Right forelimb (tissue), 1 donor: ENCODE measurements around the gene PKM.
"Not testable (repeated sequence)": the region's sequence is repeated elsewhere in the genome, so short reads cannot be mapped to it uniquely, and the experiment has no call there.

Source experiments
- DNase-seq: peaks from one replicate; pipeline ENCODE4 v3.0.0-alpha.2; 2018

Gene PKM

DNA sequence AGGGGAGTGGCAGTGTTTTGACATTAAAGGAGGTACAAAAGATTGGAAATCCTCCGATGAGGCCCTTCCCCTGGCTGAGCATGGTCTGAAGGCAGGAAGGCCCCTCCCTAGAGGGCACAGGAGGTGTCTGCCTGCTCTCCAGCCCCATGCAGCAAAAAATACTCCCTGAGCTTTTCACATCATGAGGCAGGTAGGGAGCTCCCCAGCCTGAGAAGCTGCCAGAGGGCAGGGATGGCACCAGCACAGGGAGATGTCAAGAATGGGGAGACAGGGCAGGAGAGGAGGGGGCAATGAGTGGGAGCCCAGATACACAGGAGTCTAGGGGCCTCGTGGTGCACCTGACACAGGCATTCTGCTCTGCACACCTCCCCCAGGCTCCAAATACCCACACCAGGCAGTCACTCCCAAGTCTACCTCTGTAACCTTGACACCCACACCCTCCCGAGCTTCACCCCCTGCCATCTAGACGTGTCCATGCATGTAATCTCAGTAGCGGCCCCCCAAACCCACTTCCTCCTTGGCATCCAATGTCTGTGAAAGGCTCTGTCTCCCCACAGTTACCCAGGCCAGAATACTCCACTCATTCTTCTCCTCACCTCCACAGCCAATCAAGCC is 56.3 kb downstream of the PKM start:
- DNase-seq = no peak

DNA sequence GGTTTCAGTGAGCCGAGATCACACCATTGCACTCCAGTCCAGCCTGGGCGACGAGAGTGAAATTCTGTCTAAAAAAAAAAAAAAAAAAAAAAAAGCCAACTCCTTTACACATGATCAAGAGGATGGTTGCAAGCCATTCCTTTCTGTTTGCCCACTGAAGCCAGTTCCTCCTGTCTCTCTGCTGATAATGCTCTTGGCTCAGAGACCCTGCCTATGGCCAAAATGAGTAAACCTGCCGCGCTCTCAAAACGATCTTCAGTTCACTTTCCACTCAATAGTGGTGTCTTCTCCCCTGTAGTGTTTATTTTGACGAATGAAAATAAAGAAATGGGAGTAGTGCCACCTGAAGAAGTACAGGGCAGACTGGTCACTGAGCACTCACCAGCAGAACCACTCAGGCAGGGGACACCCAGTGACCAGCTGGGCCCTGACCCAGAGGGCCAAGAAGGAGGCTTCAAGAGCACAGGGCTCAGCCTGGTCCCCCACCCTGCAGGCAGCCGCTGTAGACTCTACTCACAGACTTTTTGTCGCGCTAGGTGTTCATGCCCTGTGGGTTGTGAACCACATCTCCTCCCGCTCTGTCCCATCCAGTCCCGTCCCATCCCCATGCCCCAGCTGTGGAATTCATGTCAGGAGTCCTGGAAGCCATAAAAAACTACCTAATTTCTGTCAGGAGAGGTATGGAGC is 57.0 kb downstream of the PKM start:
- no peak for DNase-seq

DNA sequence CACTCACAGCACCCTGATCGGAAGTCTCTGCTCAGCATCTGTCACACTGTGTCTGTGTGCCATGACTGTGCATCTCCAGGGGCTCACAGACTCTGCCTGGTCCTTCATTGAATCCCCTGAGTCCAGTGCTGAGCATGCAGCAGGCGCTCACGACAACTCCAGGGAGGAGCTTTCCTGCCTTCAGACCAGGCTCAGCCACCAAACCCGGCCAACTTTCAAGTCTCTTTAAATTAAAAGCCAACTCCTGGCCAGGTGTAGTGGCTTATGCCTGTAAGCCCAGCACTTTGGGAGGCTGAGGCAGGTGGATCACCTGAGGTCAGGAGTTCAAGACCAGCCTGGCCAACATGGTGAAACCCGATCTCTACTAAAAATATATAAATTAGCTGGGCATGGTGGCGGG is 57.6 kb downstream of the PKM start:
- no peak for DNase-seq

DNA sequence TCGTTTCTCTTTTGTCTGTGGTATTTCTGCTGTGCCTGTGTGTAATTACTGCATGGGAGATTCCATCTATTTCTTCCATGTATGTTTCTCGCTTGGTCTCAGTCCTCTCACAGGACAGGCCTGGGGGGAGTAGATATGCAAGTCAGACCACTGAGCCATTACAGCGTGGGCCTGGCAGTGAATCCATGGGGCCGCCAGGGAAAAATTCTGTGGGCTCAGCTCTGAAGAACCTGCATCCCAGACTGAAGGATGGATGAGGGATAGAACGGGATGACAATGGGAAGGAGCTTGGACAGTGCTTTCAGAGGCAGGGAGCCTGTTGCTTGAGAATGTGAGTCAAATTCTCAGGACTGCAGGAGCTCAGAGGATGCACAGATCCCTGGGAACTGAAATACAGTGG is 58.2 kb downstream of the PKM start:
- DNase-seq = no peak

DNA sequence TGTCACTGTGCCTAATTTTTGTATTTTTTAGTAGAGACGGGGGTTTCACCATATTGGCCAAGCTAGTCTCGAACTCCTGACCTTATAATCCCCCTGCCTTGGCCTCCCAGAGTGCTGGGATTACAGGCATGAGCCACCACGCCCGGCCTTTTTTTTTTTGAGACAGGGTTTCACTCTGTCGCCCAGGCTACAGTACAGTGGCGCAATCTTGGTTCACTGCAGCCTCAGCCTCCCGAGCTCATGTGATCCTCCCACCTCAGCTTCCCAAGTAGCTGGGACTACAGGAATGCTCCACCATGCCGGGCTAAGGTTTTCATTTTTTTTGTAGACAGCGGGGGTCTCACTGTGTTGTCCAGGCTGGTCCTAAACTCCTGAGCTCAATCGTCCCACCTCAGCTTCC is 59.0 kb downstream of the PKM start:
- DNase-seq = not testable (repeated sequence)

DNA sequence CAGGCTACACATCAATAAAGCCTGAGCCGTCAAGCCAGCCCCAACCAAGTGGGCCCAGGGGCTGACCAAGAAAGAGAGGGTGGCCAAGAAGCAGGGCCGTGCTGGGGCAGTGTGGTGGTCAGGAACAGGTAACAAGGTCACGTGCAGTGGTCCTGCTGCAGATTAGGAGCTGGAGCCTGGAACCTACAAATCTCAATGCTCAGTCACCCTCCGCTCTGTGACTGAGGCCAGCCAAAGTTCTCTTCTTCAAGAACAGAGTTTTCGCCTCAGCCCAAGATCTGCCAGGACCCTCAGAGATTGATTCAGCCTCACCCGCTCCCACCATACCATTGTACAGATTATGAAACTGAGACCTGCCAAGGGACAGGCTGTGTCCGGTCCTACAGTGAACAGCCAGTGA is 60.3 kb downstream of the PKM start:
- no peak for DNase-seq

DNA sequence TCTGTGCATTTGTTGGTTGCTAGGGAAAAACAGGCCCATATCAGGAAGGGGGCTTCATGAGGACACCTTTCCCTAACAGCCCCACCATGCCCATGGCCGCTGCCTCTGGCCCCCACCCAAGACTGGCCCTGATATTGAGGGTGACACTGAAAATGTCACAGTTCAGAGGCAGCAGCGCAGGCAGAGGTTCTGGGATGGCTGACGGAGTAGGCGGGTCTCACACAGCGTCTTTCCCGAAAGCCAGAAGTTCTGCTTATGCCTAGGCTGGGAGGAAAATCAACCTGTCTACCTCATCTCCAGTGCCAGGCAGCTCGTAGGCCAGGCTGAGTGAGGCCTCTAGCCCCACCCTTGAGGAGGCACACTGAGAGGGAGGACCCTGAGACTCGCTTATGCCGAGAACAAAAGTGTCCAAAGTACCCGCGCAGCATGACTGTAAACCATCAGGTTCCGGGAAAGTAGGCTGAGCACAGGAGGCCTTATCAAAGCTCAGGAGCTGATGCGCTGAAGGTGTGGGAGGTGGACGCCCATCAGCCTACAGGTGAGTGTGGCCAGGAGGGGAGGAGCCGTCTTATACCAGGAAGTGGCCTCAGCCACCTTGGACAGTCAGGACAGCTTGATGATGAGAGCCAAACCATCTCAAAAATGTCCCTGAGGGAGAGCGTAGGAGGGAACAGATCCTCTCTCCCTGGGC is 60.9 kb downstream of the PKM start:
- DNase-seq = no peak

DNA sequence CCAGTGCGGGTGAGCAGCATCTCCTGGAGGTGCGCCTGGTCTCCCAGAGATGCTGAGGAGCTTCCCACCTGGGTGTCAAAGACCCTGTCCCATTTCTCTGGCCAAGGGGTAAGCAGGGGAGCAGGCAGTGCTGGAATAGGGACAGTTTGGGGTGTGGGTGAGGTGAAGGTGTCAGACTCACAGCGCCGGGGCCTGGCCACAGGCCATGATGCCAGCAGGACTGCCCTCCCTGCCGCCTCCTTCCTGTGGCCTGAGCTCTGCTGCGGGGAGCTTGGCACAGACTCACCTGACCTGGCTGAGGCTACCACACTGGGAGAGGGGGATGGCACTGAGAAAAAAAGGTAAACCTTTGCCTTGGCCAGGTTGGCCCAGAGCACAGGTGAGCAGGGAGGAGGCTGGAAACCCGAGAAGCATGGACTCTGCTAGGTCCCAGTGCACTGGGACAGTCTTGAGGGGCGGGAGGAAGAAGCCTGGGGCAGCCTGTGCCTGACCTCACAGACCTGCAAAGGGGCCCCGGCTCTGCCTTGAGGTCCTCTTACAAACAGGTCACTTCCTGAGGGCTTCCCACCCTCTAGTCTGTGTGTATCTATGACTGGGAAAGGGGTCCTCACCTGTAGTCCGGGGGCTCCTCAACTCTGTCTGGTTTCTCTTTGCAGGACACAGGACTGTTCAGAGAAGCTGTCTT is 61.6 kb downstream of the PKM start:
- no peak for DNase-seq

DNA sequence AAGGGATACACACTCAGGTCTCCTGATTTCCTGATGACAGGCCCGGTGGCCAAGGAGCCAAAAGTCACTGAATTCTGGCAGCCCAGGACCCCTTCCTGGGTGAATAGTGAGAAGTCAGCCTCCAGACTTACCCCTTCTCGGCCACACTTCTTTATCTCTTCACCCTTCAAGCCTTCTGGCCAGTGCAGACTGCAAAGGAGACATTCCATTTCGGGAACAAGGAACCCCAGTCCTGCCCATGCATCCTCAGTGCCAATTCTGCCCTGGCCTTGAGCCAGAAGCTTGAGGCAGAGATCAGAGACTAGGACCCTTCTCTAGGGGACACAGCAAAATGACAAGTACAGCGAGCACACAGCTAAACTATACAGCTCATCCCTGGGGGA is 62.2 kb downstream of the PKM start:
- no peak for DNase-seq

DNA sequence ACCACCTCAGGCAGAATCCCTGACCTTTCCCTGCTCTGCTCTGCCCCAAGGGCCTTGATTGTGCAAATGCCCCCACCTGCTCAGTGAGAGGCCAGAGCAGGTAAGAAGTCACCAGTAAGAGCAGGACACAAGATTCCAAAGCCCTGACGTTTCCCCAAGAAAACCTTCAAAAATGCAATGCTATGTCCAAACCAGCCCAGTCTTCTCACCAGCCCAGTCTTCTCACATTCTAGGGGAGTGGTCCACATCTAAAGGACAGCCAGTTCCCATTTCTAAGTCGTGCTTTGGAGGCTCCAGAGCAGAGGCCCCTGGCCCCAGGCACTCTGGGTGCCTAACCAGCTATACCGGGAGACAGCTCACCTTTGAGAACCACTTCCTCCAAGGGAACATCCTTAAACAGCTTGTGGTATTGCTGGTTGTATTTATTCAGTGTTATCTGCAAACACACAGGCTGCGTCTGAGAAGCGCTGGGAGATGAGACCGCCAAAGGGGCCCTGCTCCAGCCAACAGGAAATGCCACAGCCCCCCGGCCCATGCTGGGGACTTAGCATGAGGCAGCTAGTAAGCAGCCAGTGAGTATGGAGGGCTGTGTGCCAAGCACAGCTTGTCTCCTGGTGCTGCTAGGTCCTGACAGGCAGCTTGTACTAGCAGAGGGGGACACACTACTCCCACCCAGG is 62.7 kb downstream of the PKM start:
- DNase-seq = no peak

DNA sequence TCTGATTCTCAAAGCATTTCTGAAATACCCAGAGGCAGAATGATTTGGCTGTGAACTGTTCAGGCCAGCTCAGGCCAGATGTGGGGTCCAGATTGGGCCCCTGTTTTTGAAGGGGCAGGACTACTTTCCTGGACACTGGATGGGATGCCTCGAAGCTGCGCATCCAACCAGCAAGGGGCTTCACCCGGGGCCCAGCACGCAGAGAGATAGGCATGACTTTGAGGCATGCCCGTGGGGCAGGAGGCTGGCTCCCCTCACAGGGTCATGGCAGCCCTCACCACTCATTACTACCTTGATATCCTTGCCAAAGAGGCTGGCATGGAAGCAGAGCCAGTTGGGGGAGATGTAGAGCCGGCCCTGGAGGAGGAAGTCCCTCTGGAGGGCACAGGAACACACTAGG is 63.5 kb downstream of the PKM start:
- no peak for DNase-seq

DNA sequence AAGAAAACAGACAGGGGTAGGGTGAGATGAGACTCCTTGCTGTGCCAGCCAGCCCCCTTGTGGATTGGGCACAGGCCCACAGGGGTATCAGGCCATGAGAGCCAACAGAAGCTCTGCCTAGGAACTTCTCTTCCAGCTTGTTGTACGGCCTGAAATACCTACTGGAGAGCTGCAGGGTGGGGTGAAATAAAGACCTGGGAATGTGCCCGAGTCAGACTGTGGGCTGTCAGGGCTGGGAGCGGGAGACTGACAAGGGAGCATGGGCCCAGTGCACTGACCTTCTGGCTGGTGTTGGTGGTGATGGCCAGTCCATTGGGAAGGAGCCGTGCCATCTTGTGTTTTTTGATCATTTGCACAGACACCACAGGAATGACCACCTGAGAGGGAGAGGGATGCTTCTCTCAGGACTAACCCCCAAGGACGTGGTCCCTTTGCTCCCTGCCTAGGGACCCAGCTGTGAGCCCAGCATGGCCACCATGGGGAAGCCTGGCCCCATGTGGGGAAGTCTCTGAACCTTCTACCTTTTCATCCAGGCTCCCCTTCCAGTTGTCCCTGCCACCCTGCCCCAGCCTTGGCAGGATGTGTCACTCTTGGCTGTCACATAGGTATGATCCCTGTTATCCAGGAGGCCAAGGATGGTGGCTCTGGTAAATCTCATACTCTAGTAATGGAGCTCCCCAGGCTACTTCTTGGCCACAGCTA is 64.1 kb downstream of the PKM start:
- DNase-seq = no peak

DNA sequence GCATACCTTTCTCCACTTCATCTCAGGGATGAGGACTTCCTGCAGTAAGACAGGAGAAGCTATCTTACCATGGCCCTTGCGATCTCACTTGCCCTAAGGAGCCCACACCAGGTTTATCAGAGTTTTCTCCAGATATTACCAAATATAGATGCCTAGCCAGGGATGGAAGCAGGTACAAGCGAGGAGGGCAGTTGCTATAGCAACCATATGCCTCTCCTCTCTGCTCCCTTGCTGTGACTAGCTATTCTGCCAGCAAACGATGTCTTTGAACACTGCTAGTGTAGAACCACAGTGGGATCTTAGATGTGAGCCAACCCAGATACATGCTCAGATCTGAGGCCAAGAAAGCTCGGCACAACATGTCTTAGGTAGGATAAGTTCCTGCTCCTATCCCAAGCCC is 67.3 kb downstream of the PKM start:
- no peak for DNase-seq

DNA sequence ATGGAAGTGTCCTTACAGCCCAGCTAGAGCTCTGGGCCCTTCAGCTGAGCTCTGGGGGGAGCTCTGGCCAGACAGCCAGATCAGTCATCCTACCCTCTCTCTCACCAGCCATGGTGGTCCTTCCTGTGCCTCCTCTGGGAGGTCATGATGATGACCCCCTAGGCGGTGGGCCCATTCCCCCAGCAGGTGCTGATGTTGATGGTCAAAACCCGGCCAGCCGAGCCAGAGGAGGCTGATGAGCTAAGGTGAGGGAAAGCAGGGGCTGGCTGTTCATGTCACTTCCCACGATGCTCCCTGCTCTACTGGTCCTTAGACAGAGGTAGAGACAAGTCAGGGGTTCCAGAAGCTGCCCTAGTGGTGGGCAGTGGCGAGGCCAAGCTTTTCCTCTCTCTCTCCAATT is 68.4 kb downstream of the PKM start:
- no peak for DNase-seq

DNA sequence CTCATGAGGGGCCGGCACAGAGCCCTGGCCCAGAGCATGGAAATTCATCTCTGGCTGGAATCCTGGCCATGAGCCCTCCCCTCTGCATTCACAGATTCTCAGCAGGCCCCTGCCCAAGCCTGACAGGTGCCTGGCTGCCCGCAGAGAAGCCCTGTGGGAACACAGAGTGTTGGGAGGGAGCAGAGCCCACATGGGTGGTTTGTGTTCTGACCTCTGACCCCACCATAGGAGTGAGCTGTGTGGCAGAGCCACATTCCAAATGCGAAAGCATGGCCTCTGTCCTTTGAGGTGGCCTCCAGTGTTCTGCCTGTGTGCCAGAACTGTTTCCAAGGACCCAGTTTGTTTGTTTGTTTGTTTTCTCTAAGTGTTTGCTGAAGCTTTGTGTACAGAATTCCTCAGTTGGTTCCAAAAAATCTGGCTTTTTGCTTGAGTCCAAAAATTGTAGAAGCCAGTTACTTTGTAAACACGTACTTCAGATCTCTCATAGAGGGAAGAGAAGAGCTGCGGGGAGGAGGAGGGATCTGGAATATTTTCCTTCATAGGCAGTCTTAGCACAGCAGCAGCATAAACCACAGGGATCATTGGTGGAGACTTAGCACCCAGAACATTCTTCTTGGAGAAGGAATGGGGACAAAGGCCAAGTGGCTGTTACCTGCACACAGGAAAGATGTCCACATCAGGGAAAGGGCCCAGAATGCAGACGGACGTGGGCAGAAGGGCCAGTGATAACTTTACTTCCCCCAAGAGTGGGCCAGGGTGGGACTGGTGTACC is 69.4 kb downstream of the PKM start:
- DNase-seq = no peak

DNA sequence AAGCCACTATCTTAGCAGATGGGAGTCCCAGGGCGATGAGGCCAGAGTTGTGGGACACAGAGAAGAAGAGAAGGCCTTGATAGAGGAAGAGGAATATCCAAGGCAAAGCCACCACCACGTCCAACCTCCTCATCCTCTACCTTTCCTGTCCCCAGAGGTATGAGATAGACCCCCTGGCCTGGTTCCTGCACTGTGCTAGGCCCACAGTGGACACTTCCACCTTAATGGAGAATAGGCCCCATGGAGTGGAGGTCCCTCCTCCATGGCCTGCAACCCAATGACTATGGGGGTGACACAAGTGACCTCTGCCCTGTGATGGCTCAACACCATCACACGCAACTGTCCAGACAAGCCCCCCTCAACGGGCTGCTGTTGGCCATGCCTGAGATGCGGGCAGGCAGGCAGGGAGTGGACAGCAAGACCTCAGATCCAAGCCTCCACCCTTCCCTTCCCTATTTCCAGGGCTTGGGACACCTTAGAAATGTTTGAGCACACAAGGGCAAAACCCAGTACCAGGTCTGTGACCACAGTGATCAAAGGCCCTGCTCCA is 70.2 kb downstream of the PKM start:
- no peak for DNase-seq

DNA sequence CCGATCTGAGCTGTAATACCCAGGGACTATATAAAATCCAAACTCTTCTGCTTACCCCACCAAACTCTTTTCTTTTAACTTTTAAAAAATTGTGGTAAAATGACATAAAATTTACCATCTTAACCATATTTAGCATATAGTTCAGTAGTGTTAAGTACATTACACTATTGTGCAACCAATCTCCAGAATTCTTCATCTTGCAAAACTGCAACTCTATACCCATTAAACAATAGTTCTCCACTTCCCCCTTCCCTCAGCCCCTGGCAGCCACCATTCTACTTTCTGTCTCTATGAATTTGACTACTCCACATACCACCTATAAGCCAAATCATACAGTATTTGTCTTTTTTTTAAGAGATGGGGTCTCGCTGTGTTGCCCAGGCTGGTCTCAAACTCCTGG is 74.1 kb downstream of the PKM start:
- no peak for DNase-seq

DNA sequence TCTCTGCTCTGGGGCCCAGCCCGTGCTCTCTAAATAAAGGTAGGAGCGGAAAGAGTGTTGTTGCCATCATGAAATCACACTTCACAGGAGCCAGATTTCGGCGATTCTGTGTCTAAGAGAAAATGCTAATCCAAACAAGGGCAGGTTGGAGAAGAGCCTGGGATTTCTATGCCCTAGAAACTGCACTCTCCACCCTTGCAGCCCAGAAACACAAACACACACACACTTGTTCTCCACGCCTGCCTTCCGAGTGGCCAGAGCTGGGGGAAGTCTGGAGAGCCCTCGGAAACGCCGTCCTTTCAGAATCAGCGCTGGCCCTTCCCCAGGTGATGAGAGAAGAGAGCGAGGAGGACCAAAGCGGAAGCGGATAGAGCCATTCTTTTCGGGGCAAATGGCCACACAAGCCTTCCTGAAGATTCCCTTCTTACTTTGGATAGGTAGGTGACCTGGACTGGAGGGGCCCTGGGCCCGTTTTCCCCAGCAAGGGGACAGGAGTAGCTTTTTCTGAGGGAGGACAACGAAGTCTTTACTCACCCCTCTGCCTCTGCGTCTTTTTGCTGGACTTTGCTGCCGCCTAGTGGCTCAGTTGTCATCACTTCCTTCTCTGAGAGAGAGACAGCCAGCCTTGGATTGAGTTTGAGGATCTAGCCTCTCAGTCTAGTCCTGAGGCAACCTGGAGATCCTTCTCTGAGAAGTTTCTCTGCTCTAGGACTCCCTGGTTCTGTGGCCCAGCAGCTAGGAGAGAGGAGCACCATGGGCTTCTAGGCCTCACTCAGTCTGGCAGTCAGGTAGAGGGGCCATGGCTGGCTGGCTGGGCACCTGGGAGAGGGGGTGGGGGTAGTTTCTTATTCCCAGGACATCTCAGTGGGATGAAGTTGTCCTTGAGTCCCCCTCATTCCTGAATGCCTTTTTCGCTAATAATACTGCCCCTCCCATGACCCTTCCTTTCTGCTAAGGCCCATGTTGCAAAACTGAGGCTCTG is 75.1 kb downstream of the PKM start:
- peak; percentile 92 for DNase-seq

DNA sequence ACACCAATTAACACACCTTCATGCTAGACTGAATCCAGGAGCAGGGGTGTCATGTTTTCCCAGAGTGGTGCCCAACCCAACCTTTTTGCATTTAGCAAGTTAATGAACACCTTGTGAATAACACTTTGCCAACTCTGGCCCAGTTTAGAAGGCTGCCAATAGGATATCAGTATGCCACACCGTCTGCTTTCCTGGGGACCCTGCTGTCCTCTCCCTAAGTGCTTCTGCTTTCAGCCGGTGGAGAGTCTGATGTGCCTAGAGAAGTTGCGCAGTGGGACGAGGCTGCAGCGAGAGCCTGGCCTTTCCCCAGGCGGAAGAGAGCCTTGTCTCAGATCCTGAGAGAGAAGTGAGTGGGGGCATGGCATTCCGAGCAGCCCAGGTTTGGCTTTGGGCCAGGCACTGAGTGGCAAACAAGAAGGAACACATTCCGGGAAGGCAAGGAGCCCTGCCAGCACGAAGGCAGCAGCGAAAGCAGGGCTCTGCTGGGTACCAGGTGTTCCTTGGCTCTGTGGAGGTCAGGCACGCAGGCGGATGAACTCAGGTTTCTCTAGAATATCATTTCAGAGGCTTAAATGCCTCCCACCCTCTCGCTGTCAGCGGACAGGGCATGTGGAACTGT is 75.9 kb downstream of the PKM start:
- peak; percentile 74 for DNase-seq

DNA sequence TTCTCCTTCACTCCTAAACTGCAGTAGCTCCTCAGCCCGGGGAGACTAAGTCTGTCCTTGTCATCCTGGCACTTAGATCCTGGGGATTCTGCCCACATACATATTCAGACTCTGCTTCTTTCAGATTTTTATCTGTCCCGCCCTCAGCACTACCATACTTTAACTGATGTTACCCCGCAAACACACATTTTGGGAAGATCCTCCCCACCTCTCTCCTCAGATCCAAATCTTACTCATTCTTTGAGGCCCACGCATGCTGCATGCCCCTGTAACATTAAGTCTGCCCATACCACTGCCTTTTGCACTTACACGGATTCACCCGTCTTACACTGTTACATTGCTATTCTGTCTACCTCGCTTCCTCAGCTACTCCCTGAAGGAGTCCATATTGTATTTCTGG is 76.7 kb downstream of the PKM start:
- DNase-seq = no peak
